Measurements from ENCODE around the gene CYBC1. TPM values are rescaled to one million over a fixed set of nuclear protein-coding genes. Genes with fewer than 3 reads are reported as not detected.
A peak's percentile ranks its signal among the peaks of the same experiment; 100 is the strongest.

CYBC1 gene
- total and polyA plus RNA-seq, 2 donors (not counting 1 experiment from before 2014, with no cell fraction given): 328 to 569 TPM

DNA sequence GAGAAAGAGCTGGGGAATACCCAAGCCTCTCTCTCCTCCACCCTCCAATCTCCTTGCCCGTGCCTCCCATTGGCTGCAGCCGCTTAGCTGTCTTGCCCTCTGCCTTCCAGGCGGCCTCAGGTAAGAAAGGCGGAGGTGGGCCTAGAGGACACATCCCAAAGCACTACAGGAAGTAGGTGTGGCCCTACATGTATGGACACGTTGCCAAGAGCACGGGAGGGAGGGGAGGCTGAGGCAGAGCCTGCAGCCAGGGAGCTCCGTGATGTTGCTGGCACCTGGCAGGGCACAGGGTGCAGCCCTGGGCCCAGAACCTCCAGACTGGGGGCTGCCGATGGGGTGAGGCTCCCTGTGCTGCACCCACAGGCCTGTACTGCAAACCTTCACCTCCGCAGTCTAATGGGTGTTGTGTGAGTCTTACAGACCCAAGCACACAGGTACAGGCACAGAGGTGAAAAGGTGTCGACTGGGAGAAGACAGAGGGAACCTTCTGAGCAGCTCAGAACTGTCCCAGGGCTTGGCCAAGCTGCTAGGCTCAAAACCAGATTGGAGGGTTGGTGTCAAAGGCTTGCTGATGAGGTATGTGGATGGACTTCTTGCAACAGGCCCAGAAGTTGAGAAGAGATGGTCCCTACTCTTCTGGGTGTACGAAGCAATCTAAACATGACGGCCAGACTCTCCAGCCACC, 45.4 kb upstream of the CYBC1 start:
- H3K4me2 ChIP-seq (replicated peaks; ENCODE audit: low read depth, low read length, poor library complexity, severe bottlenecking): peak overlapping the region; percentile 80
- no peaks in the 10 kb centered on the region for H3K79me2 ChIP-seq (ENCODE audit: control insufficient read depth, insufficient read depth, low read length)
- Mint-ChIP-seq H3K9me3 (ENCODE audit: insufficient read depth) (no peaks in the 10 kb centered on the region), H3K27ac (peak overlapping the region; percentile 73), H3K27me3 (no peaks in the 10 kb centered on the region), H3K4me1 (peaks cover 25% of the 10 kb centered on the region), H3K4me3 (peak overlapping the region; percentile 86)
- ChIA-PET CTCF (interaction anchor here (0.7 to 1.6 kb wide), 5 partner anchors 49 to 146 kb away, joined by 3 to 8 read pairs (median 5); no protein-coding TSS in a partner anchor), POLR2A (interaction anchor here (0.7 to 1.1 kb wide), 3 partner anchors 11 to 47 kb away, joined by 3 to 10 read pairs (median 4); no protein-coding TSS in a partner anchor)
- no peak overlapping the region for H3K4me3 ChIP-seq (ENCODE audit: control extremely low read depth in 1 of 5, extremely low read depth in 1 of 5, insufficient read depth in 1 of 5, low read depth in 2 of 5, low read length in 4 of 5)
- DNase-seq (peak; percentile 32), ATAC-seq (ENCODE audit: low read depth) (no peak)
- H3K9ac ChIP-seq (ENCODE audit: low read length): no peak overlapping the region
- H3K9me3 ChIP-seq (ENCODE audit: control extremely low read depth in 1 of 3, control insufficient read depth in 2 of 3, insufficient read depth in 1 of 3, low read length in 2 of 3): peaks cover 0 to 4% (median 0%) of the 10 kb centered on the region in 3 donors
- intact Hi-C loops (cut with micrococcal nuclease): no loop called here
- H3K27me3 ChIP-seq (replicated peaks in 1 of 4; ENCODE audit: control extremely low read depth in 1 of 4, control insufficient read depth in 3 of 4, insufficient read depth in 4 of 4, low read length in 3 of 4): no peaks in the 10 kb centered on the region
- no peak overlapping the region for H2AFZ ChIP-seq (ENCODE audit: insufficient read depth, low read depth, low read length, poor library complexity, severe bottlenecking)
- no peak for TF ChIP-seq CTCF (IDR thresholded peaks at IDR 0.05)
- TF ChIP-seq EZH2 (IDR thresholded peaks at IDR 0.05; ENCODE audit: borderline replicate concordance, insufficient read depth, low read depth, low read length, poor library complexity, severe bottlenecking): no peak
- H3K36me3 ChIP-seq (replicated peaks in 1 of 2; ENCODE audit: control extremely low read depth in 1 of 2, control insufficient read depth in 1 of 2, extremely low read depth in 1 of 2, insufficient read depth in 2 of 2, low read length in 1 of 2): no peaks in the 10 kb centered on the region
- H3K4me1 ChIP-seq (ENCODE audit: control insufficient read depth in 2 of 2, insufficient read depth in 2 of 2, low read length in 2 of 2): peaks cover 7 to 34% of the 10 kb centered on the region in 2 donors
- WGBS (ENCODE audit: insufficient coverage): 84% methylated on average over 10 of the region's 12 CpGs
- H3K27ac ChIP-seq (ENCODE audit: low read length in 2 of 2): no peak overlapping the region
- H4K20me1 ChIP-seq (ENCODE audit: control insufficient read depth, insufficient read depth, low read length, poor library complexity, severe bottlenecking): no peaks in the 10 kb centered on the region

All from B cell (primary cell).